Retina (tissue), 1 donor: ENCODE results near the gene SF1.

Experiments
- DNase-seq: peaks from one replicate; pipeline ENCODE4 v3.0.0-alpha.2; 2016

Gene SF1

GRCh38 chr11:64801561-64802369, 23.4 kb upstream of the SF1 start:
- DNase-seq = no peak

GRCh38 chr11:64801158-64801464, 22.8 kb upstream of the SF1 start:
- DNase-seq = peak; percentile 7

- peak; percentile 6 for DNase-seq
Observed at GRCh38 chr11:64800303-64801157, 22.2 kb upstream of the SF1 start.

GRCh38 chr11:64799623-64800302, 21.4 kb upstream of the SF1 start:
- peak; percentile 24 for DNase-seq

- DNase-seq = no peak
Observed at GRCh38 chr11:64799256-64799622, 20.9 kb upstream of the SF1 start.

GRCh38 chr11:64796757-64797541, 18.6 kb upstream of the SF1 start:
- no peak for DNase-seq

GRCh38 chr11:64796047-64796756, 17.9 kb upstream of the SF1 start:
- no peak for DNase-seq

GRCh38 chr11:64794526-64794925, 16.2 kb upstream of the SF1 start:
- DNase-seq = no peak

- no peak for DNase-seq
Observed at GRCh38 chr11:64793271-64794160, 15.2 kb upstream of the SF1 start.

- DNase-seq = no peak
Observed at GRCh38 chr11:64792482-64792881, 14.1 kb upstream of the SF1 start.

- DNase-seq = no peak
Observed at GRCh38 chr11:64791781-64792291, 13.5 kb upstream of the SF1 start.

GRCh38 chr11:64790205-64791095, 12.1 kb upstream of the SF1 start:
- DNase-seq = no peak

GRCh38 chr11:64789331-64790204, 11.2 kb upstream of the SF1 start:
- no peak for DNase-seq

GRCh38 chr11:64788321-64789215, 10.2 kb upstream of the SF1 start:
- DNase-seq = no peak

GRCh38 chr11:64787526-64788320, 9.4 kb upstream of the SF1 start:
- DNase-seq = peak; percentile 49

- DNase-seq = no peak
Observed at GRCh38 chr11:64786308-64786707, 8.0 kb upstream of the SF1 start.
